Ascending aorta (tissue), 2 donors: ENCODE measurements around the gene MED4. TPM values are rescaled to one million over a fixed set of nuclear protein-coding genes. Genes with fewer than 3 reads are reported as not detected.
A peak's percentile ranks its signal among the peaks of the same experiment; 100 is the strongest.

Experiments used
- DNase-seq, 2 donors: peaks; one replicate each; pipeline ENCODE4 v3.0.0-alpha.2; 2019; ENCODE audit warnings: low spot score in 2 of 2
- H3K27ac ChIP-seq, 2 donors: fragments of 200-600 bp; sonication (generic); one replicate each; pipeline ENCODE4 v1.5.1; 2016 to 2017; ENCODE audit warnings: mild to moderate bottlenecking in 1 of 2
- H3K27me3 ChIP-seq: fragments of 200-600 bp; sonication (generic); one replicate; pipeline ENCODE4 v1.5.1; 2017
- H3K36me3 ChIP-seq, 2 donors: fragments of 200-600 bp; sonication (generic); one replicate each; pipeline ENCODE4 v1.5.1; 2016
- H3K4me1 ChIP-seq, 2 donors: fragments of 200-600 bp; sonication (generic); one replicate each; pipeline ENCODE4 v1.5.1; 2016 to 2017; ENCODE audit warnings: mild to moderate bottlenecking in 1 of 2
- H3K4me3 ChIP-seq, 2 donors: fragments of 200-600 bp; sonication (generic); one replicate each; pipeline ENCODE4 v1.5.1; 2016 to 2017; ENCODE audit warnings: mild to moderate bottlenecking in 1 of 2
- H3K9me3 ChIP-seq, 2 donors: fragments of 200-600 bp; sonication (generic); one replicate each; pipeline ENCODE4 v1.5.1; 2016
- intact Hi-C: fragments of 100-400 bp; cut with DNase I; formaldehyde crosslinking; loops from one replicate; pipeline ENCODE4 v1.15.1; 2023
- total RNA-seq: library from RNA; depleted of rRNA; stranded (reverse); fragments of >200 nt; gene quantifications from one replicate; pipeline ENCODE4 v1.1.0, GENCODE V29; 2016
- TF ChIP-seq, protein P1 (sequence below), 3 experiments: fragments of 200-600 bp in 2 of 3; fragments of 450-650 bp in 1 of 3; sonication (generic) in 2 of 3; IDR thresholded peaks; one replicate each; pipeline ENCODE4 v1.5.1; 2016 to 2019; ENCODE audit warnings: antibody characterized with exemption in 3 of 3, mild to moderate bottlenecking in 1 of 3, moderate library complexity in 1 of 3

Gene MED4
- total RNA-seq, 1 donor from 2014 or later: 8.6 TPM

DNA sequence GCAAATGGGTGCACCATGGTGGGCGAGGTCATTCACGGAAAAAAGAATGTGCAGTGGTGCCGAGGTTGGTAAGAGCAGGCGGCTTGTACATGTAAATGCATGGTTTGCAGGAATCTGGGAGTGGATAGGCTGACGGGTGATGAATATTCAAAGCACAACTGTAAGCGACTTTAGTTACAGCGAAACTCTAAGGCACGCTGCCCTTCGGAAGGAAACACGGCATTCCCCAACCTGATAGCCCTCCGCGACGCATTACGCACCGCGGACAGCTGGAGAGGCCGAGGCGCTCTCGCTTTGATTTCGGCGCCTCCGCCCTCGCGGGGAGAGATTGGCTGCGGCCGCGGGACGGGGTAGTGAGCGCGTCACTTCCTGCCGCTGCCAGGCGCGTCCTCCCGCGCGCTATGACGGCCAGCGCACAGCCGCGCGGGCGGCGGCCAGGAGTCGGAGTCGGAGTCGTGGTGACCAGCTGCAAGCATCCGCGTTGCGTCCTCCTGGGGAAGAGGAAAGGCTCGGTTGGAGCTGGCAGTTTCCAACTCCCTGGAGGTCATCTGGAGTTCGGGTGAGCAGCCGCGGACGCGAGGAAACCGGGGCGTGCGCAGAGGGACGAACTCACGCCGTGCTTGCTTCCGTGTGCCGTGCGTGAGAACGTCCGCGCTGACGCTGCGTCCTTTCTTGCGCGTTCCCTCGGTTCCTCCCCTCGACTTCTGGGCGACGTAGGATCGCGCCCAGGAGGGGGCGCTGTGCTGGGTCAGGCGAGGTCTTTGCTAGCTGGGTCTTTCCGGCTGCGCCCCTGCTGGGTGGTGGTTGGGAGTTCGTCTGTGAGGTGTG, 57.3 kb downstream of the MED4 start, which contains the start of gene NUDT15:
Gene NUDT15 (plus strand): TSS at position 381 of the 828 bp plus-strand sequence. CDS start 21 bp downstream, at position 402.
- Histone ChIP-seq H3K36me3 (peaks cover 0 to 7% of the 10 kb centered on the region in 2 donors), H3K9me3 (no peaks in the 10 kb centered on the region), H3K4me1 (peaks cover 0 to 11% of the 10 kb centered on the region in 2 donors), H3K4me3 (peak within 1 kb of the TSS; percentile 78 to 91), H3K27ac (peak within 1 kb of the TSS; percentile 94 to 96), H3K27me3 (no peaks in the 10 kb centered on the region)
- TF ChIP-seq, protein P1, sequence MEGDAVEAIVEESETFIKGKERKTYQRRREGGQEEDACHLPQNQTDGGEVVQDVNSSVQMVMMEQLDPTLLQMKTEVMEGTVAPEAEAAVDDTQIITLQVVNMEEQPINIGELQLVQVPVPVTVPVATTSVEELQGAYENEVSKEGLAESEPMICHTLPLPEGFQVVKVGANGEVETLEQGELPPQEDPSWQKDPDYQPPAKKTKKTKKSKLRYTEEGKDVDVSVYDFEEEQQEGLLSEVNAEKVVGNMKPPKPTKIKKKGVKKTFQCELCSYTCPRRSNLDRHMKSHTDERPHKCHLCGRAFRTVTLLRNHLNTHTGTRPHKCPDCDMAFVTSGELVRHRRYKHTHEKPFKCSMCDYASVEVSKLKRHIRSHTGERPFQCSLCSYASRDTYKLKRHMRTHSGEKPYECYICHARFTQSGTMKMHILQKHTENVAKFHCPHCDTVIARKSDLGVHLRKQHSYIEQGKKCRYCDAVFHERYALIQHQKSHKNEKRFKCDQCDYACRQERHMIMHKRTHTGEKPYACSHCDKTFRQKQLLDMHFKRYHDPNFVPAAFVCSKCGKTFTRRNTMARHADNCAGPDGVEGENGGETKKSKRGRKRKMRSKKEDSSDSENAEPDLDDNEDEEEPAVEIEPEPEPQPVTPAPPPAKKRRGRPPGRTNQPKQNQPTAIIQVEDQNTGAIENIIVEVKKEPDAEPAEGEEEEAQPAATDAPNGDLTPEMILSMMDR (IDR thresholded peaks at IDR 0.05): peak; percentile 95 to 97 (median 96)
- intact Hi-C loops: loop anchor here (1.0 to 5.0 kb wide), 4 partner anchors 37 to 266 kb away; partner anchors contain the start of genes ITM2B, MED4, RB1 and SUCLA2
- DNase-seq: peak; percentile 61 to 95

DNA sequence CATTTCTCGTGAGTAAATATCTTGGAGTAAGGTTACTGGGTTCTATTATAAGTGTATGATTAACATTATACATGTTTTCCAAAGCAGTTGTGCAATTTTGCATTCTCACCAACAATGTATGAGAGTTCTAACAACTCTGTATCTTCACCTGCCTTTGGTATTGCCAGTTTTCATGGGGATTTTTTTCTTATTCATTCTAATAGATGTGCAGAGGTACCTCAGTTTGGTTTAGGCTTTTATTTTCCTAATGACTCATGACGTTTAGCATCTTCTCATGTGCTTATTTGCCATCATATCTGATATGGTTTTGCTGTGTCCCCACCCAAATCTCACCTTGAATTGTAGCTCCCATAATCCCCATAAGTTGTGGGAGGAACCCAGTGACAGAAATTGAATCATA, 65.0 kb downstream of the MED4 start:
- H3K9me3 ChIP-seq: no peaks in the 10 kb centered on the region
- DNase-seq: no peak
- intact Hi-C loops: no loop called here
- H3K27ac ChIP-seq: no peak overlapping the region
- H3K36me3 ChIP-seq: peaks cover 0 to 4% of the 10 kb centered on the region in 2 donors
- no peak overlapping the region for H3K4me3 ChIP-seq
- no peaks in the 10 kb centered on the region for H3K4me1 ChIP-seq
- TF ChIP-seq, protein P1 (IDR thresholded peaks at IDR 0.05): no peak
- no peaks in the 10 kb centered on the region for H3K27me3 ChIP-seq

DNA sequence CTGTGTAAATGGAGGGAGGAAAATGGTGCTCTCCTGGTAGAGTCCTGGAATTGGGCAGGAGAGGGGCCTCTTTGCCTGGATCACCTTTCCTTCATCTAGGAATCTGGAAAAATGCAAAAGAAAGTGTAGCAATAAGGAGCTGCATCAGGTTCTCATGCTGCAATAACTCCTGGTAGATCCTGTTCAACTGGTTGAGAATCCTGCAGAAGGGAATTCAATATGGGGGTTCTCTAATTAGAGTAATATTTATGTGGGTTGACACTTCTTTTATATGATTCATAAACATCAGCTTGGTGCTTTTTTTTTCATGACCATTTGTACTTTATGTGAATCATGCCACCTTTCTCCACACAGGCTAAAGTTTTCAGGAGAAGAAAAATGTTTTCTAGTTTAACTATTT, 66.8 kb downstream of the MED4 start:
- TF ChIP-seq, protein P1 (IDR thresholded peaks at IDR 0.05): no peak
- Histone ChIP-seq H3K4me1 (no peaks in the 10 kb centered on the region), H3K27me3 (no peaks in the 10 kb centered on the region), H3K9me3 (no peaks in the 10 kb centered on the region), H3K4me3 (no peak overlapping the region), H3K36me3 (peaks cover 0 to 4% of the 10 kb centered on the region in 2 donors), H3K27ac (no peak overlapping the region)
- intact Hi-C loops: no loop called here
- no peak for DNase-seq

Other genes starting within 250 kb of the MED4 start
- 33.0 TPM for gene SUCLA2, start 93.8 kb downstream of the MED4 start, total RNA-seq
- gene NUDT15, start 57.4 kb downstream of the MED4 start, total RNA-seq: 4.2 TPM
- gene ITM2B, start 138.1 kb upstream of the MED4 start, total RNA-seq: 345 TPM
- gene RB1, start 208.6 kb upstream of the MED4 start, total RNA-seq: 10.6 TPM